ENCODE results near the gene ADCY4.

GRCh38 chr14:24329736-24330135, 5.1 kb downstream of the ADCY4 start:
- TF ChIP-seq CTCF (IDR thresholded peaks at IDR 0.05): no peak
- TF ChIP-seq ZBTB43 (CRISPR knock-in tag; IDR thresholded peaks at IDR 0.05): no peak

Data from WTC11 (cell line).